K562 (cell line): Measurements from ENCODE around the gene VSIG10. TPM values are rescaled to one million over a fixed set of nuclear protein-coding genes. Genes with fewer than 3 reads are reported as not detected.
A peak's percentile ranks its signal among the peaks of the same experiment; 100 is the strongest.

ENCODE experiments used
- CAMTA2 ChIP-seq: fragments of 250-450 bp; sonication (Bioruptor Pico); conservative IDR thresholded peaks from 2 replicates; pipeline ENCODE4 v1.5.1; 2022
- CEBPB ChIP-seq: fragments of 450-650 bp; IDR thresholded peaks from 2 replicates; pipeline ENCODE4 v1.6.1; 2016; ENCODE audit warnings: missing genetic modification characterization, missing compliant biosample characterization
- EHMT2 ChIP-seq: fragments of 450-650 bp; IDR thresholded peaks from 2 replicates; pipeline ENCODE4 v1.6.1; 2018; ENCODE audit warnings: antibody characterized with exemption
- ELF2 ChIP-seq: fragments of 250-450 bp; sonication (Bioruptor Pico); IDR thresholded peaks from 2 replicates; pipeline ENCODE4 v1.5.0; 2021; ENCODE audit warnings: mild to moderate bottlenecking
- ESRRB ChIP-seq: fragments of 250-450 bp; sonication (Bioruptor Pico); IDR thresholded peaks from 2 replicates; pipeline ENCODE4 v1.5.0; 2020; ENCODE audit warnings: mild to moderate bottlenecking, moderate library complexity, borderline replicate concordance
- GTF2A2 ChIP-seq: IDR thresholded peaks from 2 replicates; pipeline ENCODE4 v1.6.1; 2016; ENCODE audit warnings: mild to moderate bottlenecking, missing genetic modification characterization, missing compliant biosample characterization
- HDAC8 ChIP-seq: fragments of 450-650 bp; IDR thresholded peaks from 2 replicates; pipeline ENCODE4 v1.6.1; 2016; ENCODE audit warnings: mild to moderate bottlenecking, missing genetic modification characterization, moderate library complexity, missing compliant biosample characterization
- JUNB ChIP-seq: fragments of 450-650 bp; formaldehyde crosslinking; conservative IDR thresholded peaks from 2 replicates; pipeline ENCODE4 v1.4.0; 2020; ENCODE audit warnings: mild to moderate bottlenecking
- MCM7 ChIP-seq, 2 experiments: fragments of 450-650 bp; IDR thresholded peaks; 2 replicates each; pipeline ENCODE4 v1.6.1; 2016 to 2018
- MED1 ChIP-seq: sonication (generic); formaldehyde crosslinking; IDR thresholded peaks from 2 replicates; pipeline ENCODE4 v1.8.1; 2023; ENCODE audit warnings: missing genetic modification reagents, borderline replicate concordance
- PHB ChIP-seq: fragments of 250-450 bp; sonication (Bioruptor Pico); IDR thresholded peaks from 2 replicates; pipeline ENCODE4 v1.5.0; 2021
- PHB2 ChIP-seq: fragments of 450-650 bp; IDR thresholded peaks from 2 replicates; pipeline ENCODE4 v1.6.1; 2017; ENCODE audit warnings: low read depth
- PHF8 ChIP-seq: fragments of 200-600 bp; sonication (generic); IDR thresholded peaks from 2 replicates; pipeline ENCODE4 v1.6.1; 2012; ENCODE audit warnings: mixed run types, mild to moderate bottlenecking, inconsistent platforms, low read length, moderate library complexity, borderline replicate concordance
- SRSF1 ChIP-seq: fragments of 200-400 bp; formaldehyde crosslinking; IDR thresholded peaks from 2 replicates; pipeline ENCODE4 v1.6.1; 2017; ENCODE audit warnings: mild to moderate bottlenecking, low read depth, low read length, moderate library complexity
- SRSF9 ChIP-seq: fragments of 200-400 bp; formaldehyde crosslinking; IDR thresholded peaks from 2 replicates; pipeline ENCODE4 v1.6.1; 2017; ENCODE audit warnings: low read depth, low read length, borderline replicate concordance
- TAF7 ChIP-seq: fragments of 450-650 bp; IDR thresholded peaks from 2 replicates; pipeline ENCODE4 v1.6.1; 2016; ENCODE audit warnings: missing genetic modification characterization, missing compliant biosample characterization
- TCFL5 ChIP-seq: fragments of 250-450 bp; sonication (Bioruptor Pico); conservative IDR thresholded peaks from 2 replicates; pipeline ENCODE4 v1.6.1; 2021; ENCODE audit warnings: mild to moderate bottlenecking, moderate library complexity, matching md5 sums
- ZBTB17 ChIP-seq: fragments of 450-650 bp; formaldehyde crosslinking; IDR thresholded peaks from 2 replicates; pipeline ENCODE4 v1.4.0; 2020; ENCODE audit warnings: mild to moderate bottlenecking
- ZNF41 ChIP-seq: fragments of 250-450 bp; sonication (Bioruptor Pico); conservative IDR thresholded peaks from 2 replicates; pipeline ENCODE4 v1.4.0; 2020; ENCODE audit warnings: mild to moderate bottlenecking
- ZNF431 ChIP-seq: sonication (generic); formaldehyde crosslinking; IDR thresholded peaks from 2 replicates; pipeline ENCODE4 v1.8.0; 2022; ENCODE audit warnings: mild to moderate bottlenecking, missing genetic modification reagents
- ZSCAN29 ChIP-seq: fragments of 450-650 bp; IDR thresholded peaks from 2 replicates; pipeline ENCODE4 v1.6.1; 2017
- polyA plus RNA-seq, 8 experiments: library from polyadenylated mRNA; depleted of rRNA in 4 of 8; stranded (reverse) in 5 of 8; unstranded in 3 of 8; fragments of >200 nt; fragmentation: Nextera tagmentation in 2 of 8; fragmentation: Illumina TruSeq in 1 of 8; extraction: Ambion mirVana in 2 of 8; extraction: Trizol in 1 of 8; gene quantifications; 2 replicates each; pipeline versions ENCODE4 v1.2.1 to v1.2.3, GENCODE V29; 2011 to 2014; ENCODE audit warnings: inconsistent platforms in 1 of 8, missing spikeins in 1 of 8
- total RNA-seq, 7 experiments: library from RNA; depleted of rRNA in 6 of 7; stranded (reverse); fragments of >200 nt in 6 of 7; fragmentation: Illumina TruSeq in 2 of 7; extraction: Trizol in 2 of 7; gene quantifications; 2 replicates each; pipeline versions ENCODE4 v1.2.1 to v1.2.3, GENCODE V29; 2011 to 2021; ENCODE audit warnings: low replicate concordance in 1 of 7
- TF ChIP-seq, protein P1 (sequence below): fragments of 250-450 bp; sonication (Bioruptor Pico); IDR thresholded peaks from 2 replicates; pipeline ENCODE4 v1.5.0; 2021; ENCODE audit warnings: mild to moderate bottlenecking, borderline replicate concordance
- TF ChIP-seq, protein P2 (sequence below): fragments of 250-450 bp; sonication (Bioruptor Pico); IDR thresholded peaks from 2 replicates; pipeline ENCODE4 v1.8.0; 2022; ENCODE audit warnings: moderate library complexity, mild to moderate bottlenecking, inconsistent platforms
- TF ChIP-seq, protein P3 (sequence below): fragments of 250-450 bp; sonication (Bioruptor Pico); IDR thresholded peaks from 2 replicates; pipeline ENCODE4 v1.5.0; 2021; ENCODE audit warnings: mild to moderate bottlenecking, moderate library complexity

The VSIG10 gene
- total and polyA plus RNA-seq, 9 of the 15 experiments (the other 6 are each of a cell fraction or from before 2014, with no cell fraction given) = 4.1 to 8.8 (median 4.7) TPM

DNA sequence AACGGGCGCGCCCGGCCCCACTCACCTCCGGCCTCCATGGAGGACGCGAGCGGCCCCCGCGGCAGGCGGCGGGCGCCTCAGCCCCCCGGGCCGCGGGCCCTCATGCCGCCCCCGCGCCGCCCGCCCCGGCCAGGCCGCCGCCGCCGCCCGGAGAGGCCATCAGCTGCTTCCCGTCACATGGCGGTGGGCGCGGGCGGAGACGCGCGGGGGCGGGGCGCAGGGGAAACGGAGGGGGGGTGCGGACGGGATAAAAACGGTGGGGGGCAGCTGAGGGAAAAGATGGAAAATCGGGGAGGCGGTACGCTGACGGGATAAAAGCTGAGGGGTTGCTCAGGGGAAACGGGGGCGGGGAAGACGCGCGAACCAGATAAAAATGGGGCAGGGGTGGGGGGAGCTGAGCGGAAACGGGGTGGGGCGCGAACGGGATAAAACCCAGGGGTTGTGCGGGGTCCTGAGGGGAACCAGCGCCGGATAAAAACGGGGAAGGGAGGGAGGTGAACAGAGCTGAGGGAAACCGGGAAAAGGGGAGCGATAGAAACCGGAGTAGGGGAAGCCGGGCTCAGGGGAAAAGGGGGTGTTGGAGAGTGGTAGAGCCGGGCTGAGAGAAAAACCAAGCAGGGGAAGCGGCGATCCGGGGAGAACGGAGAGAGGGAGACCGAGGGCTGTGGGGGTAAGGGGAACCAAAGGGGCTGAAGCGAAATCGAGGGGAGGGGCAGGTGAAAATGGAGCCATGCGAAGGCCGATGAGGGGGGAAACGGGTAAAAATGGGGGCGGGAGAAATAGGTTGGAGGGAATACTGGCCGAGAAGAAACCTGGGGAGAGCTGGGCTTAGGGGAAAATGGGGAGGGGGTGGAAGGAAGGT is 42.6 kb downstream of the VSIG10 start, which contains the start of gene WSB2 (continued):
- TF ChIP-seq, protein P1, sequence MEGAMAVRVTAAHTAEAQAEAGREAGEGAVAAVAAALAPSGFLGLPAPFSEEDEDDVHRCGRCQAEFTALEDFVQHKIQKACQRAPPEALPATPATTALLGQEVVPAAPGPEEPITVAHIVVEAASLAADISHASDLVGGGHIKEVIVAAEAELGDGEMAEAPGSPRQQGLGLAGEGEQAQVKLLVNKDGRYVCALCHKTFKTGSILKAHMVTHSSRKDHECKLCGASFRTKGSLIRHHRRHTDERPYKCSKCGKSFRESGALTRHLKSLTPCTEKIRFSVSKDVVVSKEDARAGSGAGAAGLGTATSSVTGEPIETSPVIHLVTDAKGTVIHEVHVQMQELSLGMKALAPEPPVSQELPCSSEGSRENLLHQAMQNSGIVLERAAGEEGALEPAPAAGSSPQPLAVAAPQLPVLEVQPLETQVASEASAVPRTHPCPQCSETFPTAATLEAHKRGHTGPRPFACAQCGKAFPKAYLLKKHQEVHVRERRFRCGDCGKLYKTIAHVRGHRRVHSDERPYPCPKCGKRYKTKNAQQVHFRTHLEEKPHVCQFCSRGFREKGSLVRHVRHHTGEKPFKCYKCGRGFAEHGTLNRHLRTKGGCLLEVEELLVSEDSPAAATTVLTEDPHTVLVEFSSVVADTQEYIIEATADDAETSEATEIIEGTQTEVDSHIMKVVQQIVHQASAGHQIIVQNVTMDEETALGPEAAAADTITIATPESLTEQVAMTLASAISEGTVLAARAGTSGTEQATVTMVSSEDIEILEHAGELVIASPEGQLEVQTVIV (CRISPR knock-in tag) = no peak
- TF ChIP-seq SRSF9 = no peak
- no peak for TF ChIP-seq JUNB (CRISPR knock-in tag)
- no peak for TF ChIP-seq ZNF41 (CRISPR knock-in tag)
- TF ChIP-seq PHF8 = peak; percentile 53; the same call in 1 of the 2 replicates
- peak; percentile 56 for TF ChIP-seq TAF7 (tag)
- TF ChIP-seq SRSF1 = no peak
- TF ChIP-seq ZSCAN29 = no peak
- no peak for TF ChIP-seq GTF2A2 (tag)
- TF ChIP-seq, protein P2, sequence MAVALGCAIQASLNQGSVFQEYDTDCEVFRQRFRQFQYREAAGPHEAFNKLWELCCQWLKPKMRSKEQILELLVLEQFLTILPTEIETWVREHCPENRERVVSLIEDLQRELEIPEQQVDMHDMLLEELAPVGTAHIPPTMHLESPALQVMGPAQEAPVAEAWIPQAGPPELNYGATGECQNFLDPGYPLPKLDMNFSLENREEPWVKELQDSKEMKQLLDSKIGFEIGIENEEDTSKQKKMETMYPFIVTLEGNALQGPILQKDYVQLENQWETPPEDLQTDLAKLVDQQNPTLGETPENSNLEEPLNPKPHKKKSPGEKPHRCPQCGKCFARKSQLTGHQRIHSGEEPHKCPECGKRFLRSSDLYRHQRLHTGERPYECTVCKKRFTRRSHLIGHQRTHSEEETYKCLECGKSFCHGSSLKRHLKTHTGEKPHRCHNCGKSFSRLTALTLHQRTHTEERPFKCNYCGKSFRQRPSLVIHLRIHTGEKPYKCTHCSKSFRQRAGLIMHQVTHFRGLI (CRISPR knock-in tag) = no peak
- no peak for TF ChIP-seq CAMTA2 (CRISPR knock-in tag)
- TF ChIP-seq, protein P3, sequence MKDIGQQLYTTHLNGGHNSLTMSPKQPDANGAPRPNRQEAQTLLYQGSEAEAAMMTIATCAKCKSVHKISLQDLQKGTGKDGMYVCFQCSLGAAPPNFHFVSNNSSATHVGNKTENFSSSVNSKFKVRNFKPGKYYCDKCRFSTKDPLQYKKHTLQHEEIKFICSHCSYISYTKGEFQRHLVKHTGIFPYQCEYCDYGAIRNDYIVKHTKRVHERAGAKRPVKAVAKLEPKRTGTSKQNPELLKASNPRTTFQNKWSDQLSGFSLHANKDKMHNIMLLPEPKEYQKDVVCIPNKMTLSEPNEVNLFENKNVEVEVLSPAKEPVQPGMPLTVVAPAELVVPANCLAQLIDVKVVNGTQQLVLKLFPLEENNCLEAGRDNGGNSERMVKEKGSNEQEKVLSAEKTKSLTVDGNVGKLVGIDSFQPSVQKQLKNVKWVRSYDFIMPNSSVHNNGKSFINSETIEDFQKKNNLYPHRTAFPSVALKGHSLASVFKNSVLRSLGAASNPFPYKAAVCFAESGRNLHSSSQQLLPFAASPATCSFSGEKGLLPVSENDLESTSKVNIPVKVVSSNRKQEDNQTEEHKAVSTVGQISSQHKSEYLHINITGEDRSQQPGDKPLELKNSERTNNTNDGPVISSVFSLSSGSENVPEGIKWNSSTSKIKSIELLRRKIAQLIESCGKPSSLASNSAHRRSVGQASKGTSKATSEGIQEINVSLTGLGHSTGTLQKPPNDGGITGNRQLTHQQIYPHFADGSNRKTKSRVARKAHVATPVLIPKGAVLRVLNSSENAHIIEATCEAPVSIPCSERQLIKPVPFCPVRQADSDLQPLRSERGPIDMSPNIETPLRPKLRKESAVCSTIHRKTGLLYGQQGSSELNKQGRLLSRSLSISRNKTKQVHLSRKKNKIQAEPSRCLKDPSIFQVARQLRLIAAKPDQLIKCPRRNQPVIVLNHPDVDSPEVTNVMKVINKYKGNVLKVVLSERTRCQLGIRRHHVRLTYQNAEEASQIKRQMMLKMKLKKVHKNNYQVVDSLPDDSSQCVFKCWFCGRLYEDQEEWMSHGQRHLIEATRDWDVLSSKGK = no peak
- no peak for TF ChIP-seq HDAC8
- TF ChIP-seq ZBTB17 = no peak
- TF ChIP-seq PHB2 = no peak
- no peak for TF ChIP-seq MED1
- no peak for TF ChIP-seq ELF2
- TF ChIP-seq CEBPB (tag) = no peak
- no peak for TF ChIP-seq MCM7 (IDR thresholded peaks at IDR 0.05)
- no peak for TF ChIP-seq EHMT2
- TF ChIP-seq TCFL5 = no peak
- no peak for TF ChIP-seq ESRRB
- TF ChIP-seq ZNF431 (CRISPR knock-in tag) = no peak
- no peak for TF ChIP-seq PHB (CRISPR knock-in tag)
